Ishikawa (cell line): Measurements from ENCODE around the gene CRYBA1.

Experiments
- CREB1 ChIP-seq: IDR thresholded peaks from 2 replicates; pipeline ENCODE4 v1.6.1; 2012; ENCODE audit warnings: low read depth
- EP300 ChIP-seq: IDR thresholded peaks from 2 replicates; pipeline ENCODE4 v1.6.1; 2012; ENCODE audit warnings: borderline replicate concordance
- RAD21 ChIP-seq: IDR thresholded peaks from 2 replicates; pipeline ENCODE4 v1.6.1; 2012; ENCODE audit warnings: low read depth
- TCF12 ChIP-seq: IDR thresholded peaks from 2 replicates; pipeline ENCODE4 v1.6.1; 2012; ENCODE audit warnings: low read depth
- YY1 ChIP-seq: IDR thresholded peaks from 2 replicates; pipeline ENCODE4 v1.6.1; 2012; ENCODE audit warnings: low read depth
- TF ChIP-seq, protein P1 (sequence below): IDR thresholded peaks from 2 replicates; pipeline ENCODE4 v1.6.1; 2012; ENCODE audit warnings: low read depth, mild to moderate bottlenecking

DNA sequence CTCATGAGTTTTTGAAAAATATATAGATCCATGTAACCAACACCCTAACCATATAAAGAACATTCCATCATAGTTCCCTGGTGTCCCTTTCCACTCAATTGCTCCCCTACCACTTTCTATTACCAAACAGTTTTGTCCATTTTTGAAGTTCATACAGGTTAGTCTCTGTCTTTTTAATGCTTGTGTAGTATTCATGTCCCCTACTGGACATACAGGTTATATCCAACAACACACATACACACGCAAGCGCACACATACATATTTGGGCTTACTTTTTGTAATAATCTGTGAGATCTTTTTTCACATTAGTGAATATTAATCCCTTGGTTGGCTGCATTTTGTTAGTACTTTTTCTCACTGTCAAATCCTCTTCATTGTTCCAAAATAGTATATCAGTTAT, 6.4 kb downstream of the CRYBA1 start:
- TF ChIP-seq CREB1: no peak
- TF ChIP-seq RAD21: no peak
- TF ChIP-seq, protein P1, sequence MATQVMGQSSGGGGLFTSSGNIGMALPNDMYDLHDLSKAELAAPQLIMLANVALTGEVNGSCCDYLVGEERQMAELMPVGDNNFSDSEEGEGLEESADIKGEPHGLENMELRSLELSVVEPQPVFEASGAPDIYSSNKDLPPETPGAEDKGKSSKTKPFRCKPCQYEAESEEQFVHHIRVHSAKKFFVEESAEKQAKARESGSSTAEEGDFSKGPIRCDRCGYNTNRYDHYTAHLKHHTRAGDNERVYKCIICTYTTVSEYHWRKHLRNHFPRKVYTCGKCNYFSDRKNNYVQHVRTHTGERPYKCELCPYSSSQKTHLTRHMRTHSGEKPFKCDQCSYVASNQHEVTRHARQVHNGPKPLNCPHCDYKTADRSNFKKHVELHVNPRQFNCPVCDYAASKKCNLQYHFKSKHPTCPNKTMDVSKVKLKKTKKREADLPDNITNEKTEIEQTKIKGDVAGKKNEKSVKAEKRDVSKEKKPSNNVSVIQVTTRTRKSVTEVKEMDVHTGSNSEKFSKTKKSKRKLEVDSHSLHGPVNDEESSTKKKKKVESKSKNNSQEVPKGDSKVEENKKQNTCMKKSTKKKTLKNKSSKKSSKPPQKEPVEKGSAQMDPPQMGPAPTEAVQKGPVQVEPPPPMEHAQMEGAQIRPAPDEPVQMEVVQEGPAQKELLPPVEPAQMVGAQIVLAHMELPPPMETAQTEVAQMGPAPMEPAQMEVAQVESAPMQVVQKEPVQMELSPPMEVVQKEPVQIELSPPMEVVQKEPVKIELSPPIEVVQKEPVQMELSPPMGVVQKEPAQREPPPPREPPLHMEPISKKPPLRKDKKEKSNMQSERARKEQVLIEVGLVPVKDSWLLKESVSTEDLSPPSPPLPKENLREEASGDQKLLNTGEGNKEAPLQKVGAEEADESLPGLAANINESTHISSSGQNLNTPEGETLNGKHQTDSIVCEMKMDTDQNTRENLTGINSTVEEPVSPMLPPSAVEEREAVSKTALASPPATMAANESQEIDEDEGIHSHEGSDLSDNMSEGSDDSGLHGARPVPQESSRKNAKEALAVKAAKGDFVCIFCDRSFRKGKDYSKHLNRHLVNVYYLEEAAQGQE: no peak
- no peak for TF ChIP-seq EP300
- no peak for TF ChIP-seq YY1
- TF ChIP-seq TCF12: no peak
